ENCODE data around the gene MTTP. TPM values are rescaled to one million over a fixed set of nuclear protein-coding genes. Genes with fewer than 3 reads are reported as not detected.

Gene MTTP
- total RNA-seq, 1 experiment from 2014 or later: 0.20 TPM

GRCh38 chr4:99655308-99656081, 80.9 kb downstream of the MTTP start:
- no peak overlapping the region for H2AFZ ChIP-seq (ENCODE audit: low read depth, low read length, poor library complexity, severe bottlenecking)
- no peaks in the 10 kb centered on the region for H3K27me3 ChIP-seq (ENCODE audit: insufficient read depth, low read length)
- ChIA-PET POLR2A (no interaction called here), RAD21 (ENCODE audit: low non-redundant PET in 1 of 2, low total read pairs in 2 of 2, uncharacterized antibody in 2 of 2, unreplicated experiment in 2 of 2) (no interaction called here), CTCF (no interaction called here)
- BruUV-seq (replicated peaks): no TSS peak
- DNase-seq (ENCODE audit: low read depth, low spot score) (no peak), ATAC-seq (no peak)
- H3K4me3 ChIP-seq (replicated peaks in 1 of 2; ENCODE audit: low read depth in 1 of 2, low read length in 2 of 2): no peak overlapping the region
- no peak overlapping the region for H3K4me2 ChIP-seq (ENCODE audit: low read length)
- TF ChIP-seq SRF (IDR thresholded peaks at IDR 0.05; ENCODE audit: low read depth): no peak
- TF ChIP-seq CEBPB (IDR thresholded peaks at IDR 0.05; ENCODE audit: low read depth): no peak
- TF ChIP-seq YY1 (IDR thresholded peaks at IDR 0.05; ENCODE audit: extremely low read depth, insufficient replicate concordance, low read depth, low read length): no peak
- TF ChIP-seq TCF7L2 (IDR thresholded peaks at IDR 0.05; ENCODE audit: borderline replicate concordance, extremely low read depth, insufficient read depth, insufficient read length): no peak
- no peak for TF ChIP-seq FOSL1 (IDR thresholded peaks at IDR 0.05; ENCODE audit: low read depth)
- TF ChIP-seq POLR2AphosphoS5 (IDR thresholded peaks at IDR 0.05; ENCODE audit: low read depth, low read length): no peak
- no peaks in the 10 kb centered on the region for H3K79me2 ChIP-seq (ENCODE audit: insufficient read depth, low read length)
- intact Hi-C loops (cut with micrococcal nuclease): no loop called here
- no peaks in the 10 kb centered on the region for H3K9me3 ChIP-seq (ENCODE audit: control insufficient read depth in 1 of 2, insufficient read depth in 1 of 2, low read depth in 1 of 2, low read length in 2 of 2)
- no peak overlapping the region for H3K9ac ChIP-seq (ENCODE audit: low read length)
- no peaks in the 10 kb centered on the region for H3K36me3 ChIP-seq (ENCODE audit: control insufficient read depth in 1 of 2, insufficient read depth in 2 of 2, low read length in 2 of 2)
- no peaks in the 10 kb centered on the region for H4K20me1 ChIP-seq (ENCODE audit: insufficient read depth)
- no peaks in the 10 kb centered on the region for H3K9me2 ChIP-seq (ENCODE audit: insufficient read depth)
- H3K27ac ChIP-seq (ENCODE audit: low read depth, low read length): no peak overlapping the region
- peaks cover 0 to 5% of the 10 kb centered on the region in 2 experiments; a peak in 2 of 4 replicates for H3K4me1 ChIP-seq (ENCODE audit: control insufficient read depth in 1 of 2, insufficient read depth in 2 of 2, low read length in 2 of 2)

GRCh38 chr4:99657798-99658197, 83.2 kb downstream of the MTTP start, which contains the start of gene C4orf54:
Gene C4orf54 (minus strand): TSS chr4:99657828. CDS start chr4:99654648, 3,180 bp downstream.
- no TSS peak for BruUV-seq (replicated peaks)
- H3K9me2 ChIP-seq (ENCODE audit: insufficient read depth): no peaks in the 10 kb centered on the region
- H2AFZ ChIP-seq (ENCODE audit: low read depth, low read length, poor library complexity, severe bottlenecking): no peak within 1 kb of the TSS
- no peaks in the 10 kb centered on the region for H3K36me3 ChIP-seq (ENCODE audit: control insufficient read depth in 1 of 2, insufficient read depth in 2 of 2, low read length in 2 of 2)
- TF ChIP-seq POLR2AphosphoS5 (IDR thresholded peaks at IDR 0.05; ENCODE audit: low read depth, low read length): no peak
- no peak for TF ChIP-seq TCF7L2 (IDR thresholded peaks at IDR 0.05; ENCODE audit: borderline replicate concordance, extremely low read depth, insufficient read depth, insufficient read length)
- no peak for TF ChIP-seq POLR2A (IDR thresholded peaks at IDR 0.05; ENCODE audit: borderline replicate concordance, extremely low read depth, insufficient read depth, insufficient read length)
- no peak for TF ChIP-seq ELF1 (IDR thresholded peaks at IDR 0.05; ENCODE audit: borderline replicate concordance, low read depth)
- no peak for TF ChIP-seq ZNF274 (IDR thresholded peaks at IDR 0.05; ENCODE audit: low read depth, low read length)
- TF ChIP-seq FOSL1 (IDR thresholded peaks at IDR 0.05; ENCODE audit: low read depth): no peak
- TF ChIP-seq CEBPB (IDR thresholded peaks at IDR 0.05; ENCODE audit: low read depth): no peak
- TF ChIP-seq ZBTB33 (IDR thresholded peaks at IDR 0.05; ENCODE audit: extremely low read depth, insufficient replicate concordance, low read length): no peak
- TF ChIP-seq JUND (IDR thresholded peaks at IDR 0.05): no peak
- no peak for TF ChIP-seq YY1 (IDR thresholded peaks at IDR 0.05; ENCODE audit: extremely low read depth, insufficient replicate concordance, low read depth, low read length)
- TF ChIP-seq EGR1 (IDR thresholded peaks at IDR 0.05; ENCODE audit: low read depth): no peak
- no peak within 1 kb of the TSS for H3K4me3 ChIP-seq (replicated peaks in 1 of 2; ENCODE audit: low read depth in 1 of 2, low read length in 2 of 2)
- ChIA-PET RAD21 (ENCODE audit: low non-redundant PET in 1 of 2, low total read pairs in 2 of 2, uncharacterized antibody in 2 of 2, unreplicated experiment in 2 of 2) (no interaction called here), CTCF (no interaction called here), POLR2A (no interaction called here)
- H3K79me2 ChIP-seq (ENCODE audit: insufficient read depth, low read length): no peaks in the 10 kb centered on the region
- no peak within 1 kb of the TSS for H3K4me2 ChIP-seq (ENCODE audit: low read length)
- H3K9me3 ChIP-seq (ENCODE audit: control insufficient read depth in 1 of 2, insufficient read depth in 1 of 2, low read depth in 1 of 2, low read length in 2 of 2): no peaks in the 10 kb centered on the region
- no peaks in the 10 kb centered on the region for H3K27me3 ChIP-seq (ENCODE audit: insufficient read depth, low read length)
- DNase-seq (ENCODE audit: low read depth, low spot score) (no peak), ATAC-seq (no peak)
- no peak within 1 kb of the TSS for H3K9ac ChIP-seq (ENCODE audit: low read length)
- no peaks in the 10 kb centered on the region for H4K20me1 ChIP-seq (ENCODE audit: insufficient read depth)
- no peak within 1 kb of the TSS for H3K27ac ChIP-seq (ENCODE audit: low read depth, low read length)
- H3K4me1 ChIP-seq (ENCODE audit: control insufficient read depth in 1 of 2, insufficient read depth in 2 of 2, low read length in 2 of 2): peaks cover 0 to 5% of the 10 kb centered on the region in 2 experiments; a peak in 2 of 4 replicates
- intact Hi-C loops (cut with micrococcal nuclease): no loop called here

Data from HCT116 (cell line).